ENCODE measurements around the gene WFS1.

WFS1 gene

GRCh38 chr4:6321361-6321760, 51.7 kb downstream of the WFS1 start:
- H3K27ac ChIP-seq (ENCODE audit: low read depth, low read length): no peak overlapping the region
- H3K4me1 ChIP-seq (ENCODE audit: control insufficient read depth, insufficient read depth, low read length): no peaks in the 10 kb centered on the region
- no peaks in the 10 kb centered on the region for H3K36me3 ChIP-seq (ENCODE audit: control insufficient read depth, insufficient read depth, low read length)
- H3K27me3 ChIP-seq (ENCODE audit: control insufficient read depth, insufficient read depth, low read length): no peaks in the 10 kb centered on the region
- no peak overlapping the region for H3K4me3 ChIP-seq (ENCODE audit: low read length)
- H3K9ac ChIP-seq (ENCODE audit: low read length): no peak overlapping the region

- H3K4me3 ChIP-seq (ENCODE audit: low read length): no peak overlapping the region
- no peaks in the 10 kb centered on the region for H3K4me1 ChIP-seq (ENCODE audit: control insufficient read depth, insufficient read depth, low read length)
- H3K27ac ChIP-seq (ENCODE audit: low read depth, low read length): no peak overlapping the region
- no peaks in the 10 kb centered on the region for H3K36me3 ChIP-seq (ENCODE audit: control insufficient read depth, insufficient read depth, low read length)
- H3K27me3 ChIP-seq (ENCODE audit: control insufficient read depth, insufficient read depth, low read length): no peaks in the 10 kb centered on the region
- H3K9ac ChIP-seq (ENCODE audit: low read length): no peak overlapping the region
These were observed 52.6 kb downstream of the WFS1 start for GRCh38 chr4:6322067-6322760.

GRCh38 chr4:6322761-6323566, 53.3 kb downstream of the WFS1 start:
- H3K36me3 ChIP-seq (ENCODE audit: control insufficient read depth, insufficient read depth, low read length): no peaks in the 10 kb centered on the region
- H3K27me3 ChIP-seq (ENCODE audit: control insufficient read depth, insufficient read depth, low read length): peaks cover 6% of the 10 kb centered on the region
- no peak overlapping the region for H3K4me3 ChIP-seq (ENCODE audit: low read length)
- H3K4me1 ChIP-seq (ENCODE audit: control insufficient read depth, insufficient read depth, low read length): no peaks in the 10 kb centered on the region
- no peak overlapping the region for H3K27ac ChIP-seq (ENCODE audit: low read depth, low read length)
- no peak overlapping the region for H3K9ac ChIP-seq (ENCODE audit: low read length)

- peaks cover 8% of the 10 kb centered on the region for H3K27me3 ChIP-seq (ENCODE audit: control insufficient read depth, insufficient read depth, low read length)
- no peaks in the 10 kb centered on the region for H3K36me3 ChIP-seq (ENCODE audit: control insufficient read depth, insufficient read depth, low read length)
- no peak overlapping the region for H3K4me3 ChIP-seq (ENCODE audit: low read length)
- no peak overlapping the region for H3K9ac ChIP-seq (ENCODE audit: low read length)
- H3K4me1 ChIP-seq (ENCODE audit: control insufficient read depth, insufficient read depth, low read length): no peaks in the 10 kb centered on the region
- H3K27ac ChIP-seq (ENCODE audit: low read depth, low read length): no peak overlapping the region
These were observed 54.9 kb downstream of the WFS1 start for GRCh38 chr4:6324461-6324998.

GRCh38 chr4:6324999-6325787, 55.5 kb downstream of the WFS1 start:
- H3K36me3 ChIP-seq (ENCODE audit: control insufficient read depth, insufficient read depth, low read length): no peaks in the 10 kb centered on the region
- no peak overlapping the region for H3K4me3 ChIP-seq (ENCODE audit: low read length)
- no peaks in the 10 kb centered on the region for H3K4me1 ChIP-seq (ENCODE audit: control insufficient read depth, insufficient read depth, low read length)
- peaks cover 8% of the 10 kb centered on the region for H3K27me3 ChIP-seq (ENCODE audit: control insufficient read depth, insufficient read depth, low read length)
- H3K9ac ChIP-seq (ENCODE audit: low read length): no peak overlapping the region
- H3K27ac ChIP-seq (ENCODE audit: low read depth, low read length): no peak overlapping the region

GRCh38 chr4:6325788-6326290, 56.2 kb downstream of the WFS1 start:
- Histone ChIP-seq H3K27ac (ENCODE audit: low read depth, low read length) (no peak overlapping the region), H3K4me1 (ENCODE audit: control insufficient read depth, insufficient read depth, low read length) (no peaks in the 10 kb centered on the region), H3K36me3 (ENCODE audit: control insufficient read depth, insufficient read depth, low read length) (no peaks in the 10 kb centered on the region), H3K27me3 (ENCODE audit: control insufficient read depth, insufficient read depth, low read length) (peaks cover 8% of the 10 kb centered on the region), H3K4me3 (ENCODE audit: low read length) (no peak overlapping the region), H3K9ac (ENCODE audit: low read length) (no peak overlapping the region)

- Histone ChIP-seq H3K9ac (ENCODE audit: low read length) (no peak overlapping the region), H3K27ac (ENCODE audit: low read depth, low read length) (no peak overlapping the region), H3K4me1 (ENCODE audit: control insufficient read depth, insufficient read depth, low read length) (no peaks in the 10 kb centered on the region), H3K36me3 (ENCODE audit: control insufficient read depth, insufficient read depth, low read length) (no peaks in the 10 kb centered on the region), H3K4me3 (ENCODE audit: low read length) (no peak overlapping the region), H3K27me3 (ENCODE audit: control insufficient read depth, insufficient read depth, low read length) (peaks cover 8% of the 10 kb centered on the region)
These were observed 56.8 kb downstream of the WFS1 start for GRCh38 chr4:6326312-6327060.

- H3K27me3 ChIP-seq (ENCODE audit: control insufficient read depth, insufficient read depth, low read length): peaks cover 8% of the 10 kb centered on the region
- no peak overlapping the region for H3K9ac ChIP-seq (ENCODE audit: low read length)
- no peak overlapping the region for H3K4me3 ChIP-seq (ENCODE audit: low read length)
- no peaks in the 10 kb centered on the region for H3K36me3 ChIP-seq (ENCODE audit: control insufficient read depth, insufficient read depth, low read length)
- H3K27ac ChIP-seq (ENCODE audit: low read depth, low read length): no peak overlapping the region
- no peaks in the 10 kb centered on the region for H3K4me1 ChIP-seq (ENCODE audit: control insufficient read depth, insufficient read depth, low read length)
These were observed 57.7 kb downstream of the WFS1 start for GRCh38 chr4:6327220-6327917.

GRCh38 chr4:6328526-6328925, 58.9 kb downstream of the WFS1 start:
- no peak overlapping the region for H3K27ac ChIP-seq (ENCODE audit: low read depth, low read length)
- H3K4me3 ChIP-seq (ENCODE audit: low read length): no peak overlapping the region
- H3K9ac ChIP-seq (ENCODE audit: low read length): no peak overlapping the region
- no peaks in the 10 kb centered on the region for H3K4me1 ChIP-seq (ENCODE audit: control insufficient read depth, insufficient read depth, low read length)
- peaks cover 8% of the 10 kb centered on the region for H3K27me3 ChIP-seq (ENCODE audit: control insufficient read depth, insufficient read depth, low read length)
- H3K36me3 ChIP-seq (ENCODE audit: control insufficient read depth, insufficient read depth, low read length): no peaks in the 10 kb centered on the region

- Histone ChIP-seq H3K9ac (ENCODE audit: low read length) (no peak overlapping the region), H3K4me1 (ENCODE audit: control insufficient read depth, insufficient read depth, low read length) (no peaks in the 10 kb centered on the region), H3K4me3 (ENCODE audit: low read length) (no peak overlapping the region), H3K36me3 (ENCODE audit: control insufficient read depth, insufficient read depth, low read length) (no peaks in the 10 kb centered on the region), H3K27ac (ENCODE audit: low read depth, low read length) (no peak overlapping the region), H3K27me3 (ENCODE audit: control insufficient read depth, insufficient read depth, low read length) (peaks cover 8% of the 10 kb centered on the region)
These were observed 60.1 kb downstream of the WFS1 start for GRCh38 chr4:6329478-6330383.

All from rectal smooth muscle tissue (tissue), 1 donor.